Measurements from ENCODE around the gene IDUA.
"Not testable (repeated sequence)": the region's sequence is repeated elsewhere in the genome, so short reads cannot be mapped to it uniquely, and the experiment has no call there.

IDUA gene

GRCh38 chr4:1053080-1053661, 66.3 kb downstream of the IDUA start:
- no peak overlapping the region for H3K9ac ChIP-seq (ENCODE audit: low read length)
- H3K27ac ChIP-seq (ENCODE audit: low read depth, low read length) = no peak overlapping the region
- no peaks in the 10 kb centered on the region for H3K4me1 ChIP-seq (ENCODE audit: control insufficient read depth, insufficient read depth, low read length)
- H3K4me3 ChIP-seq (ENCODE audit: low read length) = no peak overlapping the region
- H3K36me3 ChIP-seq (ENCODE audit: control insufficient read depth, insufficient read depth, low read length) = no peaks in the 10 kb centered on the region
- H3K27me3 ChIP-seq (ENCODE audit: control insufficient read depth, insufficient read depth, low read length) = peaks cover 17% of the 10 kb centered on the region

- H3K36me3 ChIP-seq (ENCODE audit: control insufficient read depth, insufficient read depth, low read length); H3K4me3 ChIP-seq (ENCODE audit: low read length); H3K27ac ChIP-seq (ENCODE audit: low read depth, low read length); H3K9ac ChIP-seq (ENCODE audit: low read length); H3K4me1 ChIP-seq (ENCODE audit: control insufficient read depth, insufficient read depth, low read length): not testable (repeated sequence)
- H3K27me3 ChIP-seq (ENCODE audit: control insufficient read depth, insufficient read depth, low read length) = peaks cover 17% of the 10 kb centered on the region
Measured at GRCh38 chr4:1053891-1054290, 67.0 kb downstream of the IDUA start.

Data from rectal smooth muscle tissue (tissue), 1 donor.